Activated T-cell treated with anti-CD3 and anti-CD28 coated beads, Interleukin-2, amount 50 U/mL, for 4 hours (primary cell): ENCODE data around the gene ULBP3. TPM values are rescaled to one million over a fixed set of nuclear protein-coding genes. Genes with fewer than 3 reads are reported as not detected.
"Not testable (repeated sequence)": the region's sequence is repeated elsewhere in the genome, so short reads cannot be mapped to it uniquely, and the experiment has no call there.

Source experiments
- ATAC-seq, 2 donors: fragments of 200-7000 bp; cut with Tn5 transposase; one replicate each; pipeline ENCODE4 v1.10.0; 2021
- DNase-seq: peaks from one replicate; pipeline ENCODE4 v3.0.0-alpha.2; 2020
- H3K27me3 Mint-ChIP-seq: one replicate; pipeline ENCODE4 v1.8.0; 2021; ENCODE audit warnings: low read depth, mixed read lengths
- H3K36me3 Mint-ChIP-seq: one replicate; pipeline ENCODE4 v1.8.0; 2022; ENCODE audit warnings: mixed read lengths; ENCODE audit not compliant: insufficient read depth
- H3K4me1 Mint-ChIP-seq: one replicate; pipeline ENCODE4 v1.8.0; 2021; ENCODE audit warnings: low read depth, mixed read lengths
- H3K4me3 Mint-ChIP-seq: one replicate; pipeline ENCODE4 v1.8.0; 2021; ENCODE audit warnings: mild to moderate bottlenecking, moderate library complexity, mixed read lengths
- H3K9me3 Mint-ChIP-seq: one replicate; pipeline ENCODE4 v1.8.0; 2021; ENCODE audit warnings: mixed read lengths
- total RNA-seq, 3 donors: library from RNA; stranded (reverse); gene quantifications; one replicate each; pipeline ENCODE4 v1.2.1, GENCODE V29; 2021

The ULBP3 gene
- total RNA-seq, 3 donors from 2014 or later, result 0.40 to 1.1 (median 0.63) TPM

- H3K4me1 Mint-ChIP-seq, result peaks cover 16% of the 10 kb centered on the region
- H3K9me3 Mint-ChIP-seq, result no peaks in the 10 kb centered on the region
- no peak for ATAC-seq
- DNase-seq, result no peak
- peaks cover 6% of the 10 kb centered on the region for H3K36me3 Mint-ChIP-seq
- peak overlapping the region; percentile 82 for H3K4me3 Mint-ChIP-seq
- peaks cover 8% of the 10 kb centered on the region for H3K27me3 Mint-ChIP-seq
Observed at GRCh38 chr6:150068151-150068550, 770 bp downstream of the ULBP3 start.

- H3K4me3 Mint-ChIP-seq, result no peak overlapping the region
- H3K4me1 Mint-ChIP-seq, result peaks cover 9% of the 10 kb centered on the region
- peaks cover 2% of the 10 kb centered on the region for H3K27me3 Mint-ChIP-seq
- DNase-seq, result no peak
- H3K9me3 Mint-ChIP-seq, result no peaks in the 10 kb centered on the region
- H3K36me3 Mint-ChIP-seq, result peaks cover 7% of the 10 kb centered on the region
- no peak for ATAC-seq
Observed at GRCh38 chr6:150065083-150065482, 3.8 kb downstream of the ULBP3 start.

GRCh38 chr6:150063640-150064039, 5.3 kb downstream of the ULBP3 start:
- no peak for ATAC-seq
- Mint-ChIP-seq H3K36me3 (peaks cover 7% of the 10 kb centered on the region), H3K27me3 (peaks cover 12% of the 10 kb centered on the region), H3K9me3 (no peaks in the 10 kb centered on the region), H3K4me1 (peaks cover 11% of the 10 kb centered on the region), H3K4me3 (no peak overlapping the region)
- DNase-seq, result no peak

- not testable (repeated sequence) for H3K4me3 Mint-ChIP-seq, DNase-seq, H3K9me3 Mint-ChIP-seq, H3K36me3 Mint-ChIP-seq, H3K4me1 Mint-ChIP-seq
- peak; percentile 57 to 65 for ATAC-seq
- peaks cover 30% of the 10 kb centered on the region for H3K27me3 Mint-ChIP-seq
Observed at GRCh38 chr6:150059973-150060372, 8.9 kb downstream of the ULBP3 start.

- DNase-seq (no peak), ATAC-seq (no peak)
- H3K4me3 Mint-ChIP-seq, result no peak overlapping the region
- H3K4me1 Mint-ChIP-seq, result peaks cover 8% of the 10 kb centered on the region
- peaks cover 39% of the 10 kb centered on the region for H3K27me3 Mint-ChIP-seq
- H3K36me3 Mint-ChIP-seq, result peaks cover 1% of the 10 kb centered on the region
- no peaks in the 10 kb centered on the region for H3K9me3 Mint-ChIP-seq
Observed at GRCh38 chr6:150058986-150059385, 9.9 kb downstream of the ULBP3 start.

GRCh38 chr6:150058231-150058792, 10.6 kb downstream of the ULBP3 start:
- Mint-ChIP-seq H3K27me3 (peaks cover 44% of the 10 kb centered on the region), H3K36me3 (peaks cover 1% of the 10 kb centered on the region), H3K4me3 (no peak overlapping the region), H3K4me1 (peaks cover 8% of the 10 kb centered on the region), H3K9me3 (no peaks in the 10 kb centered on the region)
- DNase-seq, result no peak
- ATAC-seq, result no peak

- Mint-ChIP-seq H3K4me3 (no peak overlapping the region), H3K27me3 (peaks cover 50% of the 10 kb centered on the region), H3K36me3 (peaks cover 1% of the 10 kb centered on the region), H3K9me3 (no peaks in the 10 kb centered on the region), H3K4me1 (peaks cover 8% of the 10 kb centered on the region)
- ATAC-seq (no peak), DNase-seq (no peak)
Observed at GRCh38 chr6:150057501-150057951, 11.4 kb downstream of the ULBP3 start.

- Mint-ChIP-seq H3K4me3 (no peak overlapping the region), H3K4me1 (peaks cover 8% of the 10 kb centered on the region), H3K36me3 (peaks cover under 1% of the 10 kb centered on the region), H3K27me3 (peaks cover 56% of the 10 kb centered on the region), H3K9me3 (no peaks in the 10 kb centered on the region)
- no peak for DNase-seq
- no peak for ATAC-seq
Observed at GRCh38 chr6:150056916-150057315, 12.0 kb downstream of the ULBP3 start.

- DNase-seq, result no peak
- Mint-ChIP-seq H3K27me3 (peaks cover 60% of the 10 kb centered on the region), H3K4me1 (peaks cover 8% of the 10 kb centered on the region), H3K36me3 (no peaks in the 10 kb centered on the region), H3K4me3 (no peak overlapping the region), H3K9me3 (no peaks in the 10 kb centered on the region)
- ATAC-seq, result no peak
Observed at GRCh38 chr6:150056156-150056555, 12.8 kb downstream of the ULBP3 start.

GRCh38 chr6:150055131-150055530, 13.8 kb downstream of the ULBP3 start:
- H3K36me3 Mint-ChIP-seq, result no peaks in the 10 kb centered on the region
- DNase-seq (no peak), ATAC-seq (no peak)
- H3K9me3 Mint-ChIP-seq, result no peaks in the 10 kb centered on the region
- no peak overlapping the region for H3K4me3 Mint-ChIP-seq
- H3K4me1 Mint-ChIP-seq, result peaks cover 5% of the 10 kb centered on the region
- peaks cover 69% of the 10 kb centered on the region for H3K27me3 Mint-ChIP-seq

- DNase-seq, result no peak
- ATAC-seq, result no peak
- Mint-ChIP-seq H3K4me1 (no peaks in the 10 kb centered on the region), H3K9me3 (no peaks in the 10 kb centered on the region), H3K27me3 (peaks cover 65% of the 10 kb centered on the region), H3K36me3 (no peaks in the 10 kb centered on the region), H3K4me3 (no peak overlapping the region)
Observed at GRCh38 chr6:150053450-150053849, 15.5 kb downstream of the ULBP3 start.

GRCh38 chr6:150050846-150051245, 18.1 kb downstream of the ULBP3 start:
- H3K9me3 Mint-ChIP-seq, result no peaks in the 10 kb centered on the region
- DNase-seq (no peak), ATAC-seq (no peak)
- no peak overlapping the region for H3K4me3 Mint-ChIP-seq
- H3K4me1 Mint-ChIP-seq, result no peaks in the 10 kb centered on the region
- peaks cover 65% of the 10 kb centered on the region for H3K27me3 Mint-ChIP-seq
- no peaks in the 10 kb centered on the region for H3K36me3 Mint-ChIP-seq

- DNase-seq, result no peak
- H3K4me1 Mint-ChIP-seq, result no peaks in the 10 kb centered on the region
- no peaks in the 10 kb centered on the region for H3K36me3 Mint-ChIP-seq
- no peak overlapping the region for H3K4me3 Mint-ChIP-seq
- ATAC-seq, result no peak
- peaks cover 59% of the 10 kb centered on the region for H3K27me3 Mint-ChIP-seq
- no peaks in the 10 kb centered on the region for H3K9me3 Mint-ChIP-seq
Observed at GRCh38 chr6:150048099-150048498, 20.8 kb downstream of the ULBP3 start.

GRCh38 chr6:150046943-150047342, 22.0 kb downstream of the ULBP3 start:
- Mint-ChIP-seq H3K9me3 (no peaks in the 10 kb centered on the region), H3K27me3 (peaks cover 57% of the 10 kb centered on the region)
- ATAC-seq, result no peak

GRCh38 chr6:150044621-150045145, 24.2 kb downstream of the ULBP3 start:
- no peak for DNase-seq
- Mint-ChIP-seq H3K4me1 (no peaks in the 10 kb centered on the region), H3K9me3 (no peaks in the 10 kb centered on the region), H3K4me3 (no peak overlapping the region), H3K27me3 (peaks cover 62% of the 10 kb centered on the region), H3K36me3 (no peaks in the 10 kb centered on the region)
- ATAC-seq, result no peak

More at GRCh38 chr6:150046943-150047342, 22.0 kb downstream of the ULBP3 start:
- H3K36me3 Mint-ChIP-seq, result no peaks in the 10 kb centered on the region
- no peak for DNase-seq
- H3K4me3 Mint-ChIP-seq, result no peak overlapping the region
- no peaks in the 10 kb centered on the region for H3K4me1 Mint-ChIP-seq
